BJ (cell line): ENCODE data around the gene DAB2IP. TPM values are rescaled to one million over a fixed set of nuclear protein-coding genes. Genes with fewer than 3 reads are reported as not detected.
A peak's percentile ranks its signal among the peaks of the same experiment; 100 is the strongest.

Experiments
- CTCF ChIA-PET: fragments of 350-600 bp; formaldehyde crosslinking; extraction: SDS; loops from one replicate; lab custom pipeline; 2021; ENCODE audit warnings: antibody characterized with exemption, inconsistent platforms; lab: Yijun Ruan, JAX
- POLR2A ChIA-PET: fragments of 300-600 bp; sonication (Branson Sonifier 250); formaldehyde crosslinking; extraction: SDS; loops from one replicate; lab custom pipeline; 2021; ENCODE audit warnings: antibody characterized with exemption; lab: Charles Lee
- DNase-seq: peaks from one replicate; pipeline ENCODE4 v3.0.0-alpha.2; 2011; ENCODE audit warnings: low read depth
- H3K27me3 ChIP-seq: 2 replicates; pipeline ENCODE4 v1.6.0; 2011; ENCODE audit warnings: low read length; ENCODE audit not compliant: control insufficient read depth, insufficient read depth
- H3K36me3 ChIP-seq: 2 replicates; pipeline ENCODE4 v1.5.1; 2011; ENCODE audit warnings: low read length; ENCODE audit not compliant: control insufficient read depth, insufficient read depth
- H3K4me3 ChIP-seq: 2 replicates; pipeline ENCODE4 v1.5.1; 2011; ENCODE audit warnings: low read depth, mild to moderate bottlenecking, control low read depth, low read length
- polyA minus RNA-seq: library from RNA; depleted of rRNA, polyadenylated mRNA; stranded (reverse); fragments of >200 nt; gene quantifications from 2 replicates; pipeline ENCODE4 v1.2.3, GENCODE V29; 2011; rRNA and poly(A)+ RNA removed
- polyA plus RNA-seq: library from polyadenylated mRNA; depleted of rRNA; stranded (reverse); fragments of >200 nt; gene quantifications from 2 replicates; pipeline ENCODE4 v1.2.3, GENCODE V29; 2011; rRNA removed
- TF ChIP-seq, protein P1 (sequence below): IDR thresholded peaks from 2 replicates; pipeline ENCODE4 v1.5.1; 2011; ENCODE audit warnings: low read depth, mild to moderate bottlenecking, control low read depth, inconsistent platforms, low read length, moderate library complexity; ENCODE audit not compliant: insufficient read depth

The DAB2IP gene
- polyA plus RNA-seq, result 18.1 and 38.1 TPM in 2 replicates
- 41.3 and 44.4 TPM in 2 replicates for polyA minus RNA-seq

DNA sequence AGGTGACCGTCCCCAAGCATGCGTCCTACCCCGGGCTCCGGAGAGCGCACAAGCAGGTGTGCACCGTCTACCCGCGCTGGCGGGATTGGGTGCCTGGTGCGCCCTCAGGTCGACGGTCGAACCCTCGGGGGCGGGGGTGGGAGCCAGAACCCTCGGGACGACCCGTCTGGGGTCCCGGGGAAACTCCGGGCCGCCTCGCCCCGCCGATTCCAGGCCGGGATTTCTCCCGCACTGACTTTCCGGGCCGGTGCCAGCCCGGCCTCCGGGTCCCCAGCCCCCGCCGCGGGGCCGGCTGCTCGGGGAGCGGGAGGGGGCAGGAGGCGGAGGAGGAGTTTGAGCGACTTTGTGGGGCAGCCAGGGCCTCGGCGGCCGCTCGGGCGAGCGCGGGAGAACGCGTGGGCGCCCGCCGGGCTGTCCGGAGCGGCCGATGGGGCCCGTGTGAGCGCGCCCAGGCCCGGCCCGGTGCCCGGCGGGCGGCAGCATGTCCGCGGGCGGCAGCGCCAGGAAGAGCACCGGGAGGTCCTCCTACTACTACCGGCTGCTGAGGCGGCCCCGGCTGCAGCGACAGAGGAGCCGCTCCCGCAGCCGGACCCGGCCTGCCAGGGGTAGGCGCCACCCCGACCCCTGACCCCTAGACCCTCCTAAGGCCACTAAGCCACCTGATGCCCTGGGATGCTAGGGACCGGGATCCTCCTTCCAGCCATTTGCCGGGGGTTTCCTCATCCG, at the start of gene DAB2IP:
Gene DAB2IP (plus strand): TSS at position 340 of the 726 bp plus-strand sequence. CDS start 142 bp downstream, at position 482.
- Histone ChIP-seq H3K27me3 (no peaks in the 10 kb centered on the region; the same call in 1 of the 2 replicates), H3K4me3 (peak within 1 kb of the TSS; percentile 49), H3K36me3 (no peaks in the 10 kb centered on the region)
- TF ChIP-seq, protein P1, sequence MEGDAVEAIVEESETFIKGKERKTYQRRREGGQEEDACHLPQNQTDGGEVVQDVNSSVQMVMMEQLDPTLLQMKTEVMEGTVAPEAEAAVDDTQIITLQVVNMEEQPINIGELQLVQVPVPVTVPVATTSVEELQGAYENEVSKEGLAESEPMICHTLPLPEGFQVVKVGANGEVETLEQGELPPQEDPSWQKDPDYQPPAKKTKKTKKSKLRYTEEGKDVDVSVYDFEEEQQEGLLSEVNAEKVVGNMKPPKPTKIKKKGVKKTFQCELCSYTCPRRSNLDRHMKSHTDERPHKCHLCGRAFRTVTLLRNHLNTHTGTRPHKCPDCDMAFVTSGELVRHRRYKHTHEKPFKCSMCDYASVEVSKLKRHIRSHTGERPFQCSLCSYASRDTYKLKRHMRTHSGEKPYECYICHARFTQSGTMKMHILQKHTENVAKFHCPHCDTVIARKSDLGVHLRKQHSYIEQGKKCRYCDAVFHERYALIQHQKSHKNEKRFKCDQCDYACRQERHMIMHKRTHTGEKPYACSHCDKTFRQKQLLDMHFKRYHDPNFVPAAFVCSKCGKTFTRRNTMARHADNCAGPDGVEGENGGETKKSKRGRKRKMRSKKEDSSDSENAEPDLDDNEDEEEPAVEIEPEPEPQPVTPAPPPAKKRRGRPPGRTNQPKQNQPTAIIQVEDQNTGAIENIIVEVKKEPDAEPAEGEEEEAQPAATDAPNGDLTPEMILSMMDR, result no peak
- ChIA-PET POLR2A (interaction anchor here (0.7 kb wide), 1 partner anchor 10 kb away, joined by 3 read pairs; no protein-coding TSS in a partner anchor), CTCF (interaction anchor here (0.7 to 1.0 kb wide), 2 partner anchors 18 to 106 kb away, joined by 3 read pairs; no protein-coding TSS in a partner anchor)
- DNase-seq, result no peak

DNA sequence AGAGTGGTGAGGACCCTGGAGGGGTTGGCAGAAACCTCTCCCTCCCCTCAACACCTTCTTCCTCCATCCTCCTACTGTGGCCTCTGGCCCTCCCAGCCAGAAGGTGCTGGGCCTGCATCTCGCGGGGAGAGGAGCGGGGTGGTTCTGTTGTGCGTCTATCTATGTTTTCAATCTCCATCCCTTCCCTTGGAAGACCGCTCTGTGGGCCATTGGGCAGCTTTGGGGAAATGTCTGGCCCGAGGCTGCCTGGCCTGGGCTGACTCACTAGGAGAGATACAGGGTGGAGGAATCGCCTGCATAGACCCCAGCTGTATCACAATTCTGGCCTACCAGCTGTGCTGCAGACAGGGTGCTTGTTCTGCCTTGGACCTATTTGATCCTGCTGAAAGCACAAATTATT, 48.4 kb upstream of the DAB2IP start:
- ChIA-PET POLR2A (no interaction called here), CTCF (interaction anchor here (1.5 kb wide), 1 partner anchor 38 kb away, joined by 4 read pairs; no protein-coding TSS in a partner anchor)
- DNase-seq, result no peak
- no peak overlapping the region for H3K4me3 ChIP-seq
- TF ChIP-seq, protein P1, result no peak
- H3K36me3 ChIP-seq, result no peaks in the 10 kb centered on the region
- H3K27me3 ChIP-seq, result 0 out of 2 replicates have a peak, but pooled peaks cover 2% of the 10 kb centered on the region

DNA sequence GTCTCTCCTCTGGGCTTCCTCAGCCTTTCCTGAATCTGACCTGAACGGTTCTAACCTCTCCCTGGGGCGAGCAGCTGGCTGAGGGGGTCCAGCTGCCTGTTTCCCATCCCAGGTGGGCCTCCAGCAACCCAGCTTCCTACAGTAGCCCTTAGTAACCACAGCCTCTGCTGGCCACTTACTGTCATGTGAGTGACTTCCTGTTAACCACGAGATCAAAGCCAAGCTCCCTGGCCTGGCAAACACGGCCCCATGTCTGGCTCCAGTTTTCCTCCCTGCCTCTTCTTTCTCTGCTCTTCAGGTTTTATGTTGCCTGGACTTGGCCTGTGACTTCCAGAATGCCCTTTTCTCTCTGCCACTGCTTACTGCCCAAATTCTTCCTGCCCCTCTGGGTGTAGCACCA, 47.2 kb upstream of the DAB2IP start:
- ChIA-PET CTCF (interaction anchor here (1.0 kb wide), 1 partner anchor 17 kb away, joined by 4 read pairs; no protein-coding TSS in a partner anchor), POLR2A (no interaction called here)
- Histone ChIP-seq H3K36me3 (no peaks in the 10 kb centered on the region), H3K27me3 (0 out of 2 replicates have a peak, but pooled peaks cover 2% of the 10 kb centered on the region), H3K4me3 (no peak overlapping the region)
- no peak for DNase-seq
- TF ChIP-seq, protein P1, result no peak

DNA sequence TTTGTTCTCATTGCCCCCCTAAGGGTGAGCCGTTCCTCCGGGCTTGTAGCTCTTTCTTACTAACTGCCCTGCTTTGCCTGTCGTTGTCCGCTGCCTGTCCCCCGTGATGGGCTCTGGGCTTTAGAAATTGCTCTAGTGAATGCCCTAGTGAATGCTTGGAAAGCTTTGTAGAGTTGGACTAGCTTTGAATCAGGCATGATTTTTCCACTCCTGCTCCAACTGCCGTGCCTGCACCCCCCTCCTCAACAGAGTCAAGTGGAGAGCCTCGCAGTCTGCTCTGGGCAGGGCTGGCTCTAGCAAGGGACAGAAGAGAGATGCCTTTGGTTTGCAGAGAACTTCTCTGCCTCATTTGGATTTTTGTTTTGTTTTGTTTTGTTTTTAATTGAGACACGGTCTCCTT, 46.8 kb upstream of the DAB2IP start:
- Histone ChIP-seq H3K27me3 (0 out of 2 replicates have a peak, but pooled peaks cover 2% of the 10 kb centered on the region), H3K4me3 (no peak overlapping the region), H3K36me3 (no peaks in the 10 kb centered on the region)
- DNase-seq, result no peak
- CTCF ChIA-PET, result interaction anchor here (1.0 kb wide), 1 partner anchor 16 kb away, joined by 4 read pairs; no protein-coding TSS in a partner anchor
- TF ChIP-seq, protein P1, result no peak
- POLR2A ChIA-PET, result no interaction called here
